ENCODE measurements around the gene CFP. TPM values are rescaled to one million over a fixed set of nuclear protein-coding genes. Genes with fewer than 3 reads are reported as not detected.

The CFP gene
- total RNA-seq, 1 donor from 2014 or later: 0.06 TPM

GRCh38 chrX:47659421-47659726 lies 29.6 kb upstream of the CFP start:
- Histone ChIP-seq H3K9me3 (ENCODE audit: low read depth) (no peaks in the 10 kb centered on the region), H3K27ac (no peak overlapping the region), H2AFZ (replicated peaks) (no peak overlapping the region), H3K27me3 (no peaks in the 10 kb centered on the region), H3K36me3 (no peaks in the 10 kb centered on the region), H3K79me2 (ENCODE audit: low read depth) (peaks cover 7% of the 10 kb centered on the region), H3K4me1 (no peaks in the 10 kb centered on the region), H3K4me2 (peak overlapping the region; percentile 13), H4K20me1 (ENCODE audit: low read depth) (no peaks in the 10 kb centered on the region), H3K9ac (no peak overlapping the region), H3K4me3 (peak overlapping the region; percentile 50), H3F3A (ENCODE audit: low read depth) (peaks cover 16% of the 10 kb centered on the region)
- H3K36me3 Mint-ChIP-seq: no peaks in the 10 kb centered on the region
- peaks cover 2% of the 10 kb centered on the region for H3K4me1 Mint-ChIP-seq
- H3K4me3 Mint-ChIP-seq: peak overlapping the region; percentile 87
- peaks cover 2% of the 10 kb centered on the region for H3K27me3 Mint-ChIP-seq (ENCODE audit: insufficient read depth, low read depth)
- TF ChIP-seq, protein P1, sequence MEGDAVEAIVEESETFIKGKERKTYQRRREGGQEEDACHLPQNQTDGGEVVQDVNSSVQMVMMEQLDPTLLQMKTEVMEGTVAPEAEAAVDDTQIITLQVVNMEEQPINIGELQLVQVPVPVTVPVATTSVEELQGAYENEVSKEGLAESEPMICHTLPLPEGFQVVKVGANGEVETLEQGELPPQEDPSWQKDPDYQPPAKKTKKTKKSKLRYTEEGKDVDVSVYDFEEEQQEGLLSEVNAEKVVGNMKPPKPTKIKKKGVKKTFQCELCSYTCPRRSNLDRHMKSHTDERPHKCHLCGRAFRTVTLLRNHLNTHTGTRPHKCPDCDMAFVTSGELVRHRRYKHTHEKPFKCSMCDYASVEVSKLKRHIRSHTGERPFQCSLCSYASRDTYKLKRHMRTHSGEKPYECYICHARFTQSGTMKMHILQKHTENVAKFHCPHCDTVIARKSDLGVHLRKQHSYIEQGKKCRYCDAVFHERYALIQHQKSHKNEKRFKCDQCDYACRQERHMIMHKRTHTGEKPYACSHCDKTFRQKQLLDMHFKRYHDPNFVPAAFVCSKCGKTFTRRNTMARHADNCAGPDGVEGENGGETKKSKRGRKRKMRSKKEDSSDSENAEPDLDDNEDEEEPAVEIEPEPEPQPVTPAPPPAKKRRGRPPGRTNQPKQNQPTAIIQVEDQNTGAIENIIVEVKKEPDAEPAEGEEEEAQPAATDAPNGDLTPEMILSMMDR (IDR thresholded peaks at IDR 0.05): no peak
- no peak for TF ChIP-seq EZH2phosphoT487 (IDR thresholded peaks at IDR 0.05)
- TF ChIP-seq EZH2 (IDR thresholded peaks at IDR 0.05): no peak
- no peak overlapping the region for H3K27ac Mint-ChIP-seq
- no peaks in the 10 kb centered on the region for H3K9me3 Mint-ChIP-seq
- no peak for DNase-seq (ENCODE audit: low spot score)

DNA sequence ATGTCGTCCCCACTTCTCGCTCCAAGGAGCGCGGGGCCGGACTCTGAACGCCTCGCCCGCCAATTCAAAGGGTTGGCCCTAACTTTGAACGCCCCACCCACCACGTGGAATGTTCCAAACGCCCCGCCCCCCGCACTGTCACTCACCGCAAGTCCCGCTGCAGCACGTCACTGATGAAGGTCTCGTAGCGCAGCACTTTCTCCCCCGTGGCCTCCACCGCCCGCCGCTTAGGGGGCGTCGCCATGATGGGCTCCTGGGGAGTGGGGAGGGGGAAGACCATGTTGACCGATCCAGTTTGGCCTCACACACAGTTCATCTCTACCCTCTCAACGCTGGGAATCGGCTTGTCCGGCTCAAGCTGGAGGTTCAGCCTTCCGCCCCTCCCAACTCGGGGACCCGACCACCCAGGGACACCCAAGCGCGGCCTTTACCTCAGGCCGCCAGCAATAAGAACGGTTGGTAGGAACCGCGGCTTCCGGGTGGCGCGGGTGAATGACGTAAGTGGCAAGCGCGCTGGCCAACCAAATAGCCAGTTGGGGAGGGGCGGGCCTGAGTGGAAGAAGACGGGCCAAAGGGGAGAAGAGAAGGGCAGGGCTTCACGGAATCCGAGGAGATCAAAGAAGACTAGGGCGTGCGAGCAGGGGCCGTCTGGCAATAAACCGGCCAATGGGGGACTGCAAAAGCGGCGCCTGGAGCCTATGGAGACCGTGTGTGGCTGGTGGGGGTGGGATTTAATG lies 29.1 kb upstream of the CFP start, which contains the start of gene UXT:
Gene UXT, minus strand, starts transcription at position 497 of the 737 bp plus-strand sequence. Its CDS starts 253 bp downstream, at position 244.
- Histone ChIP-seq H3K4me3 (peak within 1 kb of the TSS; percentile 50), H3K9me3 (ENCODE audit: low read depth) (no peaks in the 10 kb centered on the region), H3K79me2 (ENCODE audit: low read depth) (peaks cover 7% of the 10 kb centered on the region), H3K36me3 (no peaks in the 10 kb centered on the region), H3K27ac (peak within 1 kb of the TSS; percentile 93), H4K20me1 (ENCODE audit: low read depth) (no peaks in the 10 kb centered on the region), H3F3A (ENCODE audit: low read depth) (peaks cover 16% of the 10 kb centered on the region), H2AFZ (replicated peaks) (peak within 1 kb of the TSS; percentile 44), H3K4me2 (peak within 1 kb of the TSS; percentile 68), H3K4me1 (no peaks in the 10 kb centered on the region), H3K9ac (peak within 1 kb of the TSS; percentile 38), H3K27me3 (no peaks in the 10 kb centered on the region)
- no peaks in the 10 kb centered on the region for H3K9me3 Mint-ChIP-seq
- H3K36me3 Mint-ChIP-seq: no peaks in the 10 kb centered on the region
- TF ChIP-seq, protein P1 (IDR thresholded peaks at IDR 0.05): no peak
- TF ChIP-seq EZH2 (IDR thresholded peaks at IDR 0.05) (no peak), EZH2phosphoT487 (IDR thresholded peaks at IDR 0.05) (no peak)
- peaks cover 2% of the 10 kb centered on the region for H3K27me3 Mint-ChIP-seq (ENCODE audit: insufficient read depth, low read depth)
- peaks cover 2% of the 10 kb centered on the region for H3K4me1 Mint-ChIP-seq
- DNase-seq (ENCODE audit: low spot score): peak; percentile 95
- H3K4me3 Mint-ChIP-seq: peak within 1 kb of the TSS; percentile 87
- no peak within 1 kb of the TSS for H3K27ac Mint-ChIP-seq

DNA sequence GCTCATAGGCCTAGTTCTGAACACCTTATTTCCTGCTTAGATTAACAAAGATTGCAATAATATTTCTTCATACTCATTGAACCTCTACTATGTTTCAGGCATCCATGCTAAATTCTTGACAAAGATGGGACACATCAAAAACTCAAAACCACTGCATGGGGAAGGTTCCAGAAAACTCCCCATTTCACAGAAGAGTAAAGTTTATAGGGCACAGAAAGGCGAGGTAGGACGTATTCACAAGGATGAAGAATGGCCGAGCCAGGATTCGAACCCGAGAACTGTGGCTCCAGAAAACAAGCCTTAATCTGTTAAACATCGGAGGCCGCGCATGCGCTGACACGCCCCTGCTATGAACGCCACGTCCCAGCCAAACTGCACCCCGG lies 28.6 kb upstream of the CFP start:
- H3K4me3 ChIP-seq: peak overlapping the region; percentile 50
- TF ChIP-seq, protein P1 (IDR thresholded peaks at IDR 0.05): no peak
- no peak for TF ChIP-seq EZH2phosphoT487 (IDR thresholded peaks at IDR 0.05)
- TF ChIP-seq EZH2 (IDR thresholded peaks at IDR 0.05): no peak
- no peaks in the 10 kb centered on the region for H4K20me1 ChIP-seq (ENCODE audit: low read depth)
- Mint-ChIP-seq H3K4me1 (peaks cover 2% of the 10 kb centered on the region), H3K36me3 (no peaks in the 10 kb centered on the region), H3K27me3 (ENCODE audit: insufficient read depth, low read depth) (peaks cover 2% of the 10 kb centered on the region), H3K9me3 (no peaks in the 10 kb centered on the region), H3K27ac (no peak overlapping the region), H3K4me3 (peak overlapping the region; percentile 87)
- H3F3A ChIP-seq (ENCODE audit: low read depth): peaks cover 16% of the 10 kb centered on the region
- DNase-seq (ENCODE audit: low spot score): no peak
- peak overlapping the region; percentile 68 for H3K4me2 ChIP-seq
- peaks cover 7% of the 10 kb centered on the region for H3K79me2 ChIP-seq (ENCODE audit: low read depth)
- no peaks in the 10 kb centered on the region for H3K36me3 ChIP-seq
- H3K9ac ChIP-seq: no peak overlapping the region
- H3K27ac ChIP-seq: no peak overlapping the region
- H2AFZ ChIP-seq (replicated peaks): peak overlapping the region; percentile 11
- H3K27me3 ChIP-seq: no peaks in the 10 kb centered on the region
- H3K9me3 ChIP-seq (ENCODE audit: low read depth): no peaks in the 10 kb centered on the region
- H3K4me1 ChIP-seq: no peaks in the 10 kb centered on the region
